PFSK-1 (cell line): Measurements from ENCODE around the gene PASK.

ENCODE experiments used
- FOXP2 ChIP-seq: optimal IDR thresholded peaks from 2 replicates; pipeline ENCODE3; 2011; ENCODE audit warnings: borderline replicate concordance, control low read depth, inconsistent platforms; ENCODE audit not compliant: insufficient read depth; ENCODE audit errors: extremely low read length, extremely low read depth
- POLR2AphosphoS5 ChIP-seq: IDR thresholded peaks from 2 replicates; pipeline ENCODE4 v1.6.1; 2012; ENCODE audit warnings: low read depth, mild to moderate bottlenecking, control low read depth, low read length, moderate library complexity
- REST ChIP-seq, 2 experiments: IDR thresholded peaks; 2 replicates each; pipeline versions ENCODE4 v1.6.1 to v1.8.0; 2011 to 2012; ENCODE audit warnings: low read depth in 2 of 2, low read length in 2 of 2, control low read depth in 1 of 2, inconsistent platforms in 1 of 2, mild to moderate bottlenecking in 1 of 2, moderate library complexity in 1 of 2; ENCODE audit not compliant: insufficient read depth in 1 of 2
- SIN3A ChIP-seq: IDR thresholded peaks from 2 replicates; pipeline ENCODE4 v1.6.1; 2012; ENCODE audit warnings: mild to moderate bottlenecking, low read length, moderate library complexity, borderline replicate concordance; ENCODE audit not compliant: insufficient read depth
- TAF1 ChIP-seq: IDR thresholded peaks from 2 replicates; pipeline ENCODE4 v1.6.1; 2012; ENCODE audit warnings: low read length, control low read depth, borderline replicate concordance; ENCODE audit not compliant: insufficient read depth

- no peak for TF ChIP-seq POLR2AphosphoS5
- no peak for TF ChIP-seq TAF1
- no peak for TF ChIP-seq SIN3A
- TF ChIP-seq REST (IDR thresholded peaks at IDR 0.05; ENCODE audit: insufficient read depth in 1 of 2, low read depth in 2 of 2, low read length in 2 of 2), result no peak
- TF ChIP-seq FOXP2, result no peak
Observed at GRCh38 chr2:241074901-241075540, 74.3 kb downstream of the PASK start.
